ENCODE data around the gene CYSLTR2.

GRCh38 chr13:48640767-48641166 is 13.0 kb upstream of the CYSLTR2 start:
- no peak for TF ChIP-seq CBX5 (IDR thresholded peaks at IDR 0.05; ENCODE audit: low read depth, low read length)
- TF ChIP-seq, protein P1, sequence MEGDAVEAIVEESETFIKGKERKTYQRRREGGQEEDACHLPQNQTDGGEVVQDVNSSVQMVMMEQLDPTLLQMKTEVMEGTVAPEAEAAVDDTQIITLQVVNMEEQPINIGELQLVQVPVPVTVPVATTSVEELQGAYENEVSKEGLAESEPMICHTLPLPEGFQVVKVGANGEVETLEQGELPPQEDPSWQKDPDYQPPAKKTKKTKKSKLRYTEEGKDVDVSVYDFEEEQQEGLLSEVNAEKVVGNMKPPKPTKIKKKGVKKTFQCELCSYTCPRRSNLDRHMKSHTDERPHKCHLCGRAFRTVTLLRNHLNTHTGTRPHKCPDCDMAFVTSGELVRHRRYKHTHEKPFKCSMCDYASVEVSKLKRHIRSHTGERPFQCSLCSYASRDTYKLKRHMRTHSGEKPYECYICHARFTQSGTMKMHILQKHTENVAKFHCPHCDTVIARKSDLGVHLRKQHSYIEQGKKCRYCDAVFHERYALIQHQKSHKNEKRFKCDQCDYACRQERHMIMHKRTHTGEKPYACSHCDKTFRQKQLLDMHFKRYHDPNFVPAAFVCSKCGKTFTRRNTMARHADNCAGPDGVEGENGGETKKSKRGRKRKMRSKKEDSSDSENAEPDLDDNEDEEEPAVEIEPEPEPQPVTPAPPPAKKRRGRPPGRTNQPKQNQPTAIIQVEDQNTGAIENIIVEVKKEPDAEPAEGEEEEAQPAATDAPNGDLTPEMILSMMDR (IDR thresholded peaks at IDR 0.05; ENCODE audit: control extremely low read depth in 1 of 3, insufficient read depth in 1 of 3, low read depth in 1 of 3, low read length in 3 of 3) = no peak
- TF ChIP-seq POLR2A (IDR thresholded peaks at IDR 0.05; ENCODE audit: control extremely low read depth in 1 of 2, low read depth in 2 of 2, low read length in 2 of 2) = no peak
- no peak for TF ChIP-seq TEAD4 (IDR thresholded peaks at IDR 0.05; ENCODE audit: low read depth, low read length)
- no peak for TF ChIP-seq EZH2 (IDR thresholded peaks at IDR 0.05; ENCODE audit: low read depth, low read length, severe bottlenecking)
- no peak for TF ChIP-seq KDM1A (IDR thresholded peaks at IDR 0.05; ENCODE audit: borderline replicate concordance, low read length)
- TF ChIP-seq GTF2F1 (IDR thresholded peaks at IDR 0.05; ENCODE audit: borderline replicate concordance, low read depth, low read length) = no peak
- TF ChIP-seq, protein P2, sequence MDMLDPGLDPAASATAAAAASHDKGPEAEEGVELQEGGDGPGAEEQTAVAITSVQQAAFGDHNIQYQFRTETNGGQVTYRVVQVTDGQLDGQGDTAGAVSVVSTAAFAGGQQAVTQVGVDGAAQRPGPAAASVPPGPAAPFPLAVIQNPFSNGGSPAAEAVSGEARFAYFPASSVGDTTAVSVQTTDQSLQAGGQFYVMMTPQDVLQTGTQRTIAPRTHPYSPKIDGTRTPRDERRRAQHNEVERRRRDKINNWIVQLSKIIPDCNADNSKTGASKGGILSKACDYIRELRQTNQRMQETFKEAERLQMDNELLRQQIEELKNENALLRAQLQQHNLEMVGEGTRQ (IDR thresholded peaks at IDR 0.05; ENCODE audit: low read length) = no peak
- TF ChIP-seq, protein P3, sequence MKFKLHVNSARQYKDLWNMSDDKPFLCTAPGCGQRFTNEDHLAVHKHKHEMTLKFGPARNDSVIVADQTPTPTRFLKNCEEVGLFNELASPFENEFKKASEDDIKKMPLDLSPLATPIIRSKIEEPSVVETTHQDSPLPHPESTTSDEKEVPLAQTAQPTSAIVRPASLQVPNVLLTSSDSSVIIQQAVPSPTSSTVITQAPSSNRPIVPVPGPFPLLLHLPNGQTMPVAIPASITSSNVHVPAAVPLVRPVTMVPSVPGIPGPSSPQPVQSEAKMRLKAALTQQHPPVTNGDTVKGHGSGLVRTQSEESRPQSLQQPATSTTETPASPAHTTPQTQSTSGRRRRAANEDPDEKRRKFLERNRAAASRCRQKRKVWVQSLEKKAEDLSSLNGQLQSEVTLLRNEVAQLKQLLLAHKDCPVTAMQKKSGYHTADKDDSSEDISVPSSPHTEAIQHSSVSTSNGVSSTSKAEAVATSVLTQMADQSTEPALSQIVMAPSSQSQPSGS (IDR thresholded peaks at IDR 0.05; ENCODE audit: low read length) = no peak
- TF ChIP-seq MAX (IDR thresholded peaks at IDR 0.05) = no peak
- TF ChIP-seq GABPA (IDR thresholded peaks at IDR 0.05; ENCODE audit: borderline replicate concordance, insufficient read depth, low read length) = no peak
- TF ChIP-seq CREB1 (IDR thresholded peaks at IDR 0.05) = no peak
- TF ChIP-seq POLR2AphosphoS5 (IDR thresholded peaks at IDR 0.05; ENCODE audit: low read depth, low read length) = no peak
